H9 (cell line): Measurements from ENCODE around the gene DDX28. TPM values are rescaled to one million over a fixed set of nuclear protein-coding genes. Genes with fewer than 3 reads are reported as not detected.

Source experiments
- DNase-seq: peaks from one replicate; pipeline ENCODE4 v3.0.0-alpha.2; 2017
- H2AFZ ChIP-seq: one replicate; pipeline ENCODE4 v1.6.1; 2013; ENCODE audit warnings: mild to moderate bottlenecking, low read length, control low read depth, moderate library complexity
- H2AK5ac ChIP-seq: 2 replicates; pipeline ENCODE4 v1.6.1; 2013; ENCODE audit warnings: low read length, control low read depth, mixed read lengths; ENCODE audit not compliant: insufficient read length
- H2BK120ac ChIP-seq: one replicate; pipeline ENCODE4 v1.6.1; 2013; ENCODE audit warnings: low read depth, mild to moderate bottlenecking, low read length, control low read depth, inconsistent platforms; ENCODE audit not compliant: poor library complexity, severe bottlenecking
- H2BK12ac ChIP-seq: 2 replicates; pipeline ENCODE4 v1.6.1; 2013; ENCODE audit warnings: low read length, control low read depth, mixed read lengths, low read depth; ENCODE audit not compliant: insufficient read length
- H2BK15ac ChIP-seq: 2 replicates; pipeline ENCODE4 v1.6.1; 2013; ENCODE audit warnings: low read depth, low read length, control low read depth
- H2BK20ac ChIP-seq: one replicate; pipeline ENCODE4 v1.6.1; 2013; ENCODE audit warnings: low read depth, mild to moderate bottlenecking, low read length, control low read depth, inconsistent platforms; ENCODE audit not compliant: poor library complexity, severe bottlenecking
- H2BK5ac ChIP-seq: 2 replicates; pipeline ENCODE4 v1.6.1; 2013; ENCODE audit warnings: low read length, control low read depth, mixed read lengths; ENCODE audit not compliant: insufficient read length
- H3K14ac ChIP-seq: 2 replicates; pipeline ENCODE4 v1.6.1; 2013; ENCODE audit warnings: low read length, control low read depth; ENCODE audit not compliant: insufficient read depth
- H3K18ac ChIP-seq: 2 replicates; pipeline ENCODE4 v1.6.1; 2013; ENCODE audit warnings: low read depth, mild to moderate bottlenecking, mixed read lengths, low read length, control low read depth; ENCODE audit not compliant: insufficient read length
- H3K23ac ChIP-seq: 2 replicates; pipeline ENCODE4 v1.6.1; 2013; ENCODE audit warnings: low read length, control low read depth, mixed read lengths, low read depth; ENCODE audit not compliant: insufficient read length
- H3K23me2 ChIP-seq: 2 replicates; pipeline ENCODE4 v1.6.1; 2013; ENCODE audit warnings: low read depth, mild to moderate bottlenecking, mixed read lengths, low read length, control low read depth; ENCODE audit not compliant: insufficient read length, poor library complexity, severe bottlenecking
- H3K27ac ChIP-seq: 2 replicates; pipeline ENCODE4 v1.5.1; 2013; ENCODE audit warnings: low read length, control low read depth, mixed read lengths, low read depth; ENCODE audit not compliant: insufficient read length
- H3K27me3 ChIP-seq: 2 replicates; pipeline ENCODE4 v1.6.1; 2013; ENCODE audit warnings: low read length, control low read depth, inconsistent platforms; ENCODE audit not compliant: insufficient read depth
- H3K4ac ChIP-seq: 2 replicates; pipeline ENCODE4 v1.6.1; 2013; ENCODE audit warnings: low read depth, mild to moderate bottlenecking, control low read depth, inconsistent platforms, low read length, moderate library complexity
- H3K4me1 ChIP-seq: 2 replicates; pipeline ENCODE4 v1.6.1; 2013; ENCODE audit warnings: low read length, control low read depth, inconsistent platforms; ENCODE audit not compliant: insufficient read depth
- H3K4me2 ChIP-seq: 2 replicates; pipeline ENCODE4 v1.6.1; 2013; ENCODE audit warnings: low read length, control low read depth, mixed read lengths; ENCODE audit not compliant: insufficient read length, insufficient read depth
- H3K56ac ChIP-seq: 2 replicates; pipeline ENCODE4 v1.6.1; 2013; ENCODE audit warnings: low read depth, mild to moderate bottlenecking, mixed read lengths, low read length, control low read depth; ENCODE audit not compliant: insufficient read length
- H3K79me1 ChIP-seq: 2 replicates; pipeline ENCODE4 v1.6.1; 2013; ENCODE audit warnings: low read depth, mild to moderate bottlenecking, moderate library complexity, low read length, control low read depth, inconsistent platforms; ENCODE audit not compliant: insufficient read depth, poor library complexity, severe bottlenecking
- H3K79me2 ChIP-seq: 2 replicates; pipeline ENCODE4 v1.6.1; 2013; ENCODE audit warnings: low read length, control low read depth, inconsistent platforms; ENCODE audit not compliant: insufficient read depth
- H3K9ac ChIP-seq: 2 replicates; pipeline ENCODE4 v1.6.1; 2013; ENCODE audit warnings: low read length, control low read depth, mixed read lengths; ENCODE audit not compliant: insufficient read length; ENCODE audit errors: extremely low read depth
- H3K9me3 ChIP-seq: one replicate; pipeline ENCODE4 v1.6.1; 2013; ENCODE audit warnings: low read depth, low read length, inconsistent platforms; ENCODE audit not compliant: control insufficient read depth
- H3T11ph ChIP-seq: one replicate; pipeline ENCODE4 v1.6.1; 2013; ENCODE audit warnings: mild to moderate bottlenecking, low read length, control low read depth, inconsistent platforms
- H4K20me1 ChIP-seq: one replicate; pipeline ENCODE4 v1.6.1; 2013; ENCODE audit not compliant: control insufficient read depth, insufficient read length, insufficient read depth
- H4K5ac ChIP-seq: 2 replicates; pipeline ENCODE4 v1.6.1; 2013; ENCODE audit warnings: low read depth, mild to moderate bottlenecking, mixed read lengths, low read length, control low read depth; ENCODE audit not compliant: insufficient read length
- H4K8ac ChIP-seq: replicated peaks from 2 replicates; pipeline ENCODE4 v1.6.1; 2013; ENCODE audit warnings: low read length, control low read depth, mixed read lengths, low read depth; ENCODE audit not compliant: insufficient read length
- H4K91ac ChIP-seq: 2 replicates; pipeline ENCODE4 v1.6.1; 2013; ENCODE audit warnings: low read depth, mild to moderate bottlenecking, moderate library complexity, mixed read lengths, low read length, control low read depth; ENCODE audit not compliant: insufficient read length
- H3K27ac Mint-ChIP-seq, 3 experiments: 2 replicates in 2 of 3; 3 replicates in 1 of 3; pipeline ENCODE4 v1.8.0; 2020 to 2021; ENCODE audit warnings: mixed read lengths in 3 of 3, mild to moderate bottlenecking in 1 of 3, moderate library complexity in 1 of 3
- H3K27me3 Mint-ChIP-seq: 2 replicates; pipeline ENCODE4 v1.8.0; 2021; ENCODE audit warnings: low read depth, mild to moderate bottlenecking, moderate library complexity, mixed read lengths
- H3K36me3 Mint-ChIP-seq, 3 experiments: 2 replicates in 2 of 3; 3 replicates in 1 of 3; pipeline ENCODE4 v1.8.0; 2020 to 2021; ENCODE audit warnings: low read depth in 3 of 3, mixed read lengths in 3 of 3; ENCODE audit not compliant: insufficient read depth in 1 of 3
- H3K4me1 Mint-ChIP-seq, 2 experiments: 2 replicates each; pipeline ENCODE4 v1.8.0; 2020; ENCODE audit warnings: mixed read lengths in 2 of 2
- H3K4me3 Mint-ChIP-seq, 2 experiments: 2 replicates in 1 of 2; 3 replicates in 1 of 2; pipeline ENCODE4 v1.8.0; 2020 to 2021; ENCODE audit warnings: mild to moderate bottlenecking in 2 of 2, mixed read lengths in 2 of 2, moderate library complexity in 1 of 2
- H3K9me3 Mint-ChIP-seq, 2 experiments: 2 replicates in 1 of 2; 3 replicates in 1 of 2; pipeline ENCODE4 v1.8.0; 2020; ENCODE audit warnings: mild to moderate bottlenecking in 2 of 2, mixed read lengths in 2 of 2, moderate library complexity in 1 of 2
- CTCF ChIP-seq: fragments of 200-600 bp; sonication (generic); conservative IDR thresholded peaks from 3 replicates; pipeline ENCODE4 v1.8.0; 2021; ENCODE audit warnings: antibody characterized with exemption, mild to moderate bottlenecking
- WGBS: extraction: QIAGEN DNeasy Blood & Tissue Kit; methylation state at CpG from one replicate; pipeline ENCODE4 v1.1.7; 2013; ENCODE audit warnings: missing lambda C conversion rate, low lambda C conversion rate, mixed read lengths; ENCODE audit not compliant: insufficient read length; ENCODE audit errors: extremely low coverage; 5-methylcytosine and 5-hydroxymethylcytosine counted together
- total RNA-seq: library from RNA; stranded (reverse); gene quantifications from 2 replicates; pipeline ENCODE4 v1.2.1, GENCODE V29; 2021

DDX28 gene
- total RNA-seq, 1 experiment from 2014 or later: 22.9 TPM

GRCh38 chr16:68064791-68065365 is 41.8 kb upstream of the DDX28 start:
- Mint-ChIP-seq H3K27me3 (no peaks in the 10 kb centered on the region), H3K36me3 (peaks cover 3 to 35% (median 17%) of the 10 kb centered on the region in 3 experiments; a peak in 6 of 7 replicates), H3K4me3 (no peak overlapping the region; a peak in 2 of 5 replicates), H3K27ac (no peak overlapping the region; a peak in 2 of 7 replicates), H3K9me3 (no peaks in the 10 kb centered on the region), H3K4me1 (no peaks in the 10 kb centered on the region)
- Histone ChIP-seq H2BK12ac (no peak overlapping the region), H3K23ac (no peak overlapping the region), H4K5ac (no peak overlapping the region), H4K8ac (no peak overlapping the region), H2BK120ac (no peak overlapping the region), H2AFZ (no peak overlapping the region), H3K4me2 (no peak overlapping the region), H3K79me1 (no peaks in the 10 kb centered on the region), H3K14ac (no peak overlapping the region), H3K27me3 (no peaks in the 10 kb centered on the region), H2AK5ac (no peak overlapping the region), H3T11ph (no peak overlapping the region), H3K18ac (no peak overlapping the region), H3K56ac (no peak overlapping the region), H3K4ac (no peak overlapping the region), H2BK20ac (no peak overlapping the region), H3K9me3 (no peaks in the 10 kb centered on the region), H3K79me2 (no peaks in the 10 kb centered on the region), H3K27ac (no peak overlapping the region), H4K91ac (no peak overlapping the region), H3K23me2 (no peaks in the 10 kb centered on the region), H2BK5ac (no peak overlapping the region), H3K9ac (no peak overlapping the region), H3K4me1 (no peaks in the 10 kb centered on the region), H4K20me1 (no peaks in the 10 kb centered on the region), H2BK15ac (no peak overlapping the region)
- WGBS: no CpG with 5 or more reads among the region's 2 CpGs
- peak; percentile 84 for TF ChIP-seq CTCF
- peak; percentile 77 for DNase-seq
